Tibial nerve (tissue), 4 donors: ENCODE results near the gene WNT16.
A peak's percentile ranks its signal among the peaks of the same experiment; 100 is the strongest.

ENCODE experiments used
- EP300 ChIP-seq, 2 donors: sonication (generic); formaldehyde crosslinking; IDR thresholded peaks; one replicate each; pipeline ENCODE4 v1.6.1; 2017; ENCODE audit warnings: antibody characterized with exemption in 2 of 2, mild to moderate bottlenecking in 1 of 2
- POLR2A ChIP-seq, 2 donors: fragments of 450-650 bp; IDR thresholded peaks; one replicate each; pipeline ENCODE4 v1.6.1; 2017; ENCODE audit warnings: antibody characterized with exemption in 2 of 2, mild to moderate bottlenecking in 2 of 2, moderate library complexity in 2 of 2
- TF ChIP-seq, protein P1 (sequence below), 5 experiments: fragments of 200-600 bp in 3 of 5; fragments of 450-650 bp in 2 of 5; sonication (generic) in 3 of 5; IDR thresholded peaks; one replicate each; pipeline ENCODE4 v1.5.1; 2016 to 2019; ENCODE audit warnings: antibody characterized with exemption in 5 of 5, mild to moderate bottlenecking in 3 of 5, moderate library complexity in 2 of 5

DNA sequence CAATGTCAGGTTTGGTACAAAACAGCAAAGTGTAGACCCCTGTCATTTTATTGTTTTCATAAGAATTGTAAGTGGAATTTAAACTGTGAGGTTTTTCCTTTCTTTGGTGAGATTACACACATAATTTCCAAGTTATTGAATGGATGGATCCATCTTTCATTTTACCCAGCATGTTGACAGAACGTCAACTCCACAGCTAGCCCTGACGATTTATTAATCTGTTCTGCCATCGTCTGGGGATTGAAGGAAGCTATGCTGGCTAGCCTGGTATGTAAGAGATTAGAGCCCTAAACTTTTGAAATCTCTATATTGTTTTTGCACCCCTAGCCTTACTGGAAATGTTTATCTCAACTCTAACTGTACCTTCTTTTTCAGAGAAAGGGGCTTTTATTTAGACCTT is 8.6 kb downstream of the WNT16 start:
- TF ChIP-seq, protein P1, sequence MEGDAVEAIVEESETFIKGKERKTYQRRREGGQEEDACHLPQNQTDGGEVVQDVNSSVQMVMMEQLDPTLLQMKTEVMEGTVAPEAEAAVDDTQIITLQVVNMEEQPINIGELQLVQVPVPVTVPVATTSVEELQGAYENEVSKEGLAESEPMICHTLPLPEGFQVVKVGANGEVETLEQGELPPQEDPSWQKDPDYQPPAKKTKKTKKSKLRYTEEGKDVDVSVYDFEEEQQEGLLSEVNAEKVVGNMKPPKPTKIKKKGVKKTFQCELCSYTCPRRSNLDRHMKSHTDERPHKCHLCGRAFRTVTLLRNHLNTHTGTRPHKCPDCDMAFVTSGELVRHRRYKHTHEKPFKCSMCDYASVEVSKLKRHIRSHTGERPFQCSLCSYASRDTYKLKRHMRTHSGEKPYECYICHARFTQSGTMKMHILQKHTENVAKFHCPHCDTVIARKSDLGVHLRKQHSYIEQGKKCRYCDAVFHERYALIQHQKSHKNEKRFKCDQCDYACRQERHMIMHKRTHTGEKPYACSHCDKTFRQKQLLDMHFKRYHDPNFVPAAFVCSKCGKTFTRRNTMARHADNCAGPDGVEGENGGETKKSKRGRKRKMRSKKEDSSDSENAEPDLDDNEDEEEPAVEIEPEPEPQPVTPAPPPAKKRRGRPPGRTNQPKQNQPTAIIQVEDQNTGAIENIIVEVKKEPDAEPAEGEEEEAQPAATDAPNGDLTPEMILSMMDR (IDR thresholded peaks at IDR 0.05) = peak in 1 of 5 experiments; percentile 7
- TF ChIP-seq POLR2A (IDR thresholded peaks at IDR 0.05) = no peak
- no peak for TF ChIP-seq EP300 (IDR thresholded peaks at IDR 0.05)
